Panc1 (cell line): ENCODE results near the gene EGFL7. TPM values are rescaled to one million over a fixed set of nuclear protein-coding genes. Genes with fewer than 3 reads are reported as not detected.

Experiments used
- ATAC-seq: fragments of 200-7000 bp; cut with Tn5 transposase; 2 replicates; pipeline ENCODE4 v1.9.1; 2020; ENCODE audit warnings: mild to moderate bottlenecking, moderate library complexity
- BruUV-seq: library from RNA; stranded (reverse); fragments of 400-500 nt; replicated peaks from 2 replicates; lab custom pipeline; 2021; lab: Mats Ljungman, UMichigan
- CTCF ChIA-PET: fragments of 300-600 bp; sonication (Branson Sonifier 250); formaldehyde crosslinking; loops from one replicate; lab custom pipeline; 2022; ENCODE audit warnings: antibody characterized with exemption; lab: Charles Lee
- POLR2A ChIA-PET: fragments of 300-600 bp; sonication (Branson Sonifier 250); formaldehyde crosslinking; loops from one replicate; lab custom pipeline; 2022; ENCODE audit warnings: antibody characterized with exemption; lab: Charles Lee
- DNase-seq: peaks from one replicate; pipeline ENCODE4 v3.0.0-alpha.2; 2010; ENCODE audit warnings: low read depth, low spot score
- H3K27ac ChIP-seq: 2 replicates; pipeline ENCODE4 v1.5.1; 2011; ENCODE audit warnings: mild to moderate bottlenecking, low read length, inconsistent platforms
- H3K27me3 ChIP-seq: fragments of 200-500 bp; sonication (Bioruptor generic); 2 replicates; pipeline ENCODE4 v1.6.0; 2014; ENCODE audit warnings: low read length, inconsistent platforms; ENCODE audit not compliant: control insufficient read depth, insufficient read depth
- H3K36me3 ChIP-seq: fragments of 200-500 bp; sonication (Bioruptor generic); 2 replicates; pipeline ENCODE4 v1.5.1; 2014; ENCODE audit warnings: inconsistent platforms, mild to moderate bottlenecking, low read length, moderate library complexity; ENCODE audit not compliant: control insufficient read depth, insufficient read depth
- H3K4me1 ChIP-seq: 2 replicates; pipeline ENCODE4 v1.5.1; 2011; ENCODE audit warnings: inconsistent platforms, mild to moderate bottlenecking, low read length, moderate library complexity; ENCODE audit not compliant: control insufficient read depth, insufficient read depth
- H3K4me3 ChIP-seq, 2 experiments: 2 replicates each; pipeline ENCODE4 v1.5.1; 2011 to 2012; ENCODE audit warnings: low read depth in 2 of 2, low read length in 2 of 2, mild to moderate bottlenecking in 2 of 2, inconsistent platforms in 1 of 2, moderate library complexity in 1 of 2
- H3K9me3 ChIP-seq: fragments of 200-500 bp; sonication (Bioruptor generic); 2 replicates; pipeline ENCODE4 v1.5.1; 2014; ENCODE audit warnings: low read depth, mild to moderate bottlenecking, inconsistent platforms, low read length, moderate library complexity; ENCODE audit not compliant: control insufficient read depth, insufficient read depth
- POLR2AphosphoS5 ChIP-seq: IDR thresholded peaks from 2 replicates; pipeline ENCODE4 v1.6.1; 2012; ENCODE audit warnings: mild to moderate bottlenecking, low read depth, low read length, moderate library complexity
- SIN3A ChIP-seq: IDR thresholded peaks from 2 replicates; pipeline ENCODE4 v1.6.1; 2012; ENCODE audit warnings: low read depth, mild to moderate bottlenecking, low read length, moderate library complexity, borderline replicate concordance; ENCODE audit not compliant: insufficient read depth
- TCF7L2 ChIP-seq: IDR thresholded peaks from 2 replicates; pipeline ENCODE4 v1.6.1; 2011; ENCODE audit warnings: mild to moderate bottlenecking, low read depth, low read length, inconsistent platforms
- in situ Hi-C: cut with HindIII; loops from 2 replicates; pipeline ENCODE4 v1.10.0; 2016; ENCODE audit warnings: low sequenced_read_pairs, low pct_unique_long_range_greater_than_20kb
- intact Hi-C: fragments of 100-400 bp; cut with micrococcal nuclease; formaldehyde crosslinking; loops from one replicate; pipeline ENCODE4 v1.10.0; 2022; ENCODE audit not compliant: unreplicated experiment
- total RNA-seq: library from RNA; stranded (reverse); gene quantifications from one replicate; pipeline ENCODE4 v1.2.1, GENCODE V29; 2021; ENCODE audit not compliant: unreplicated experiment
- TF ChIP-seq, protein P1 (sequence below), 2 experiments: IDR thresholded peaks; 2 replicates each; pipeline ENCODE4 v1.6.1; 2011 to 2012; ENCODE audit warnings: low read depth in 2 of 2, control low read depth in 1 of 2, low read length in 1 of 2, mild to moderate bottlenecking in 1 of 2, moderate library complexity in 1 of 2; ENCODE audit not compliant: insufficient read depth in 1 of 2
- TF ChIP-seq, protein P2 (sequence below): fragments of 450-650 bp; IDR thresholded peaks from 2 replicates; pipeline ENCODE4 v1.5.1; 2017; ENCODE audit warnings: mild to moderate bottlenecking

EGFL7 gene
- total RNA-seq, 1 experiment from 2014 or later: 42.3 TPM

DNA sequence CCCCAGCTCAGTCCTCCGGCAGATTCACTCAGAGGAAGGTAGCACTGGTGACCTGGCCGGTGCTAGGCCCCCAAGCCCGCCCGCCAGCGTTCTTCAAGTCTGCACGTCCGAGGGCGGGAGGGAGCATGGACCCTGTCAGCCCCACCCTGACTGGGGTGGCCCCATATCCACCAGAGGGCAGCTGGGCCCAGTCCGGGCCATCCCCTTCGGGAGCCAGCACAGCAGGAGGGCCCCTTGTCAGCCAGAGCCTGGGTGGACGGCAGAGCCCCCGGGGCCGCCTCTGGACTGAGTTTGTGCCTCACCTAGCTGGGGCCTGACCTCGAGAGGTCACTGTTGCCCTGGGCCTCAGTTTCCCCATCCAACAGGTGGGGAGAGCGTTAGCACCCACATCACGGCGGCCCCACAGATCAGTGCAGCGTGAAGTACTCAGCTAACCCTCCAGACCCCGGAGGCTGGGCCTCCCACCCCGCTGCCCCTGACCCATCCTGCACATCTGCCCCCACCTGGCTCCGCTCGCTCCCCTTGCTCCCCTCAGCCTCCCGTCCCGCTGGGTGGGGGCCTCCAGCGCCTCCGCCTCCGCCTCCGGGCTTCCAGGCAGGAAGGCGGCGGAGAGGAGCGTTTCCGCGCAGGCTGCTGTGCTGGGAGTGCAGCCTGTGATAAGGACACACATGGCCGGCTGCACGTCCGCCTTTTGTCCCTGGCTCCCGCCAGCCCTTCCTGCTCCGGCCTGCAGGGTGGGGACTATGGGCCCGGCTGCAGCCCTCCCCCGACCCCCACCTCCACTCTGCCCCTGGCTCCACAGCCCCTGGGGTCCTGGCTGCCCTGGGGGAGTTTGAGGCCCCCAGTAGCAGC, 16.6 kb upstream of the EGFL7 start:
- CTCF ChIA-PET: no interaction called here
- no peak overlapping the region for H3K4me3 ChIP-seq
- in situ Hi-C loops: no loop called here
- POLR2A ChIA-PET: no interaction called here
- H3K9me3 ChIP-seq: no peaks in the 10 kb centered on the region
- no peak overlapping the region for H3K27ac ChIP-seq
- DNase-seq (no peak), ATAC-seq (no peak)
- TF ChIP-seq, protein P1, sequence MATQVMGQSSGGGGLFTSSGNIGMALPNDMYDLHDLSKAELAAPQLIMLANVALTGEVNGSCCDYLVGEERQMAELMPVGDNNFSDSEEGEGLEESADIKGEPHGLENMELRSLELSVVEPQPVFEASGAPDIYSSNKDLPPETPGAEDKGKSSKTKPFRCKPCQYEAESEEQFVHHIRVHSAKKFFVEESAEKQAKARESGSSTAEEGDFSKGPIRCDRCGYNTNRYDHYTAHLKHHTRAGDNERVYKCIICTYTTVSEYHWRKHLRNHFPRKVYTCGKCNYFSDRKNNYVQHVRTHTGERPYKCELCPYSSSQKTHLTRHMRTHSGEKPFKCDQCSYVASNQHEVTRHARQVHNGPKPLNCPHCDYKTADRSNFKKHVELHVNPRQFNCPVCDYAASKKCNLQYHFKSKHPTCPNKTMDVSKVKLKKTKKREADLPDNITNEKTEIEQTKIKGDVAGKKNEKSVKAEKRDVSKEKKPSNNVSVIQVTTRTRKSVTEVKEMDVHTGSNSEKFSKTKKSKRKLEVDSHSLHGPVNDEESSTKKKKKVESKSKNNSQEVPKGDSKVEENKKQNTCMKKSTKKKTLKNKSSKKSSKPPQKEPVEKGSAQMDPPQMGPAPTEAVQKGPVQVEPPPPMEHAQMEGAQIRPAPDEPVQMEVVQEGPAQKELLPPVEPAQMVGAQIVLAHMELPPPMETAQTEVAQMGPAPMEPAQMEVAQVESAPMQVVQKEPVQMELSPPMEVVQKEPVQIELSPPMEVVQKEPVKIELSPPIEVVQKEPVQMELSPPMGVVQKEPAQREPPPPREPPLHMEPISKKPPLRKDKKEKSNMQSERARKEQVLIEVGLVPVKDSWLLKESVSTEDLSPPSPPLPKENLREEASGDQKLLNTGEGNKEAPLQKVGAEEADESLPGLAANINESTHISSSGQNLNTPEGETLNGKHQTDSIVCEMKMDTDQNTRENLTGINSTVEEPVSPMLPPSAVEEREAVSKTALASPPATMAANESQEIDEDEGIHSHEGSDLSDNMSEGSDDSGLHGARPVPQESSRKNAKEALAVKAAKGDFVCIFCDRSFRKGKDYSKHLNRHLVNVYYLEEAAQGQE (IDR thresholded peaks at IDR 0.05; ENCODE audit: insufficient read depth in 1 of 2, low read depth in 2 of 2, low read length in 1 of 2): no peak
- no peak for TF ChIP-seq SIN3A
- TF ChIP-seq, protein P2, sequence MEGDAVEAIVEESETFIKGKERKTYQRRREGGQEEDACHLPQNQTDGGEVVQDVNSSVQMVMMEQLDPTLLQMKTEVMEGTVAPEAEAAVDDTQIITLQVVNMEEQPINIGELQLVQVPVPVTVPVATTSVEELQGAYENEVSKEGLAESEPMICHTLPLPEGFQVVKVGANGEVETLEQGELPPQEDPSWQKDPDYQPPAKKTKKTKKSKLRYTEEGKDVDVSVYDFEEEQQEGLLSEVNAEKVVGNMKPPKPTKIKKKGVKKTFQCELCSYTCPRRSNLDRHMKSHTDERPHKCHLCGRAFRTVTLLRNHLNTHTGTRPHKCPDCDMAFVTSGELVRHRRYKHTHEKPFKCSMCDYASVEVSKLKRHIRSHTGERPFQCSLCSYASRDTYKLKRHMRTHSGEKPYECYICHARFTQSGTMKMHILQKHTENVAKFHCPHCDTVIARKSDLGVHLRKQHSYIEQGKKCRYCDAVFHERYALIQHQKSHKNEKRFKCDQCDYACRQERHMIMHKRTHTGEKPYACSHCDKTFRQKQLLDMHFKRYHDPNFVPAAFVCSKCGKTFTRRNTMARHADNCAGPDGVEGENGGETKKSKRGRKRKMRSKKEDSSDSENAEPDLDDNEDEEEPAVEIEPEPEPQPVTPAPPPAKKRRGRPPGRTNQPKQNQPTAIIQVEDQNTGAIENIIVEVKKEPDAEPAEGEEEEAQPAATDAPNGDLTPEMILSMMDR: no peak
- no peak for TF ChIP-seq TCF7L2
- TF ChIP-seq POLR2AphosphoS5: no peak
- no peaks in the 10 kb centered on the region; the same call in 1 of the 2 replicates for H3K4me1 ChIP-seq
- H3K36me3 ChIP-seq: no peaks in the 10 kb centered on the region
- no TSS peak for BruUV-seq
- no peaks in the 10 kb centered on the region for H3K27me3 ChIP-seq
- intact Hi-C loops: no loop called here

DNA sequence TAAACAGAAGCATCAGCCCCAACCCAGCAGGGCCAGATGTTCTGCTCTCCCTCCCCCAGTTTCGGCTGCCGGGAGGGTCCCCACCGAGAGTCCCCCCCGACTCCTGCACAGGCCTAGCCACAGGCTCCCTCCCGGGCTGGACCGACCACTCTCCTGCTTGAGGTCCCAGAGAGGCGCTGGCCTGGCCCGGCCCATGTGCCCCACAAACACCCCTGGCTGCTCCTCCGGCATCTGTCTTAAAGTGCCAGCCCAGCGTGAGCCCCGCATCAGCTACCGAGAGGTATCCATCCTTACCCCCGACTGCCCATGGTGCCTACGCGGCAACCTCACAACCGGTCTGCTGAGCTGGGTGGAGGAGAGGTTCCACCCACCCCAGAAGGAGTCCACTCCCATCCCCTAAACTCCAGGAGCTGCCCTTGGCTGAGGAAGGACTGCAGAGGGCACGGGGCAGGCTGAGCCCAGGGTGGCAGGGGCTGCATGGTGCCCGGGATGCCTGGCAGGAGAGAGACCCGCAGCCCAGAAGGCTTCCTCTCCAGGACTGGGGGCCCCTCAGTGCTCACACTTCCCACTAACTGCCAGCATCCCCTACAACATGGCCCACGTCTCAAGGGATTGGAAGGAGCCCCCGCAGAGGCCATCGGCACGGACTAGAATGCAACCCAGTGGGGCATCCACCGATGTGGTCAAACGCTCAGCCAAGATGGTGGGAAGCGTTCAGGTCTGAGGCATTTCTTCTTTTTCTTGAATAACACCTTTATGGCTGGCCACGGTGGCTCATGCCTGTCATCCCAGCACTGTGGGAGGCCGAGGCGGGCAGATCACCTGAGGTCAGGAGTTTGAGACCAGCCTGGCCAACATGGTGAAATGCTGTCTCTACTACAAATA, 15.6 kb upstream of the EGFL7 start:
- POLR2A ChIA-PET: no interaction called here
- no peak overlapping the region for H3K27ac ChIP-seq
- no peaks in the 10 kb centered on the region; the same call in 1 of the 2 replicates for H3K4me1 ChIP-seq
- CTCF ChIA-PET: no interaction called here
- no TSS peak for BruUV-seq
- no peaks in the 10 kb centered on the region for H3K27me3 ChIP-seq
- DNase-seq (no peak), ATAC-seq (no peak)
- in situ Hi-C loops: no loop called here
- no peak for TF ChIP-seq SIN3A
- TF ChIP-seq, protein P2: no peak
- no peaks in the 10 kb centered on the region for H3K36me3 ChIP-seq
- intact Hi-C loops: no loop called here
- H3K4me3 ChIP-seq: no peak overlapping the region
- H3K9me3 ChIP-seq: no peaks in the 10 kb centered on the region
